Measurements from ENCODE around the gene EIF4E2.

Gene EIF4E2

GRCh38 chr2:232607011-232607410 lies 56.5 kb downstream of the EIF4E2 start:
- H3K27ac ChIP-seq = no peak overlapping the region
- no peak for TF ChIP-seq CTCF (conservative IDR thresholded peaks at IDR 0.05)

- no peak for TF ChIP-seq CTCF (conservative IDR thresholded peaks at IDR 0.05)
- no peak overlapping the region for H3K27ac ChIP-seq
Measured at GRCh38 chr2:232609607-232610006, 59.1 kb downstream of the EIF4E2 start.

DNA sequence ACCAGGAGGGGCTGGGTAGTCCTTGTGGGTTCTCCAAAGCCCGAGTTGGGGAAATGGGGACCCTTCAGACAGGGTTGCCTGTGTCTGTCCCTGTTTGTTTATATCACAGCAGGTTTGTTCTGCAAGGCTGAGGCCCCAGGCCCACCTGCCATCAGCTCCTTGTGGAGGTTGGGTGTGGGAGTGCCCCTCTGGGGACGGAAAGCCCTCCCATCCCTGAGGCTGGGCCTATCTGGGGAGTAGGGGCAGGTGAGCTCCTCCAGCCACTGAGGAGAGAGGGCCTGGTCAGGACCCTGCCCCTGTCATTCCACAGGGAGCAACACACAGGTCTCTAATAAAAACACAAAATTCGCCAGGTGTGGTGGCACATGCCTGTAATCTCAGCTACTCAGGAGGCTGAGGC lies 59.6 kb downstream of the EIF4E2 start:
- TF ChIP-seq CTCF (conservative IDR thresholded peaks at IDR 0.05) = no peak
- H3K27ac ChIP-seq = no peak overlapping the region

GRCh38 chr2:232611061-232611460 lies 60.6 kb downstream of the EIF4E2 start:
- H3K27ac ChIP-seq = no peak overlapping the region

DNA sequence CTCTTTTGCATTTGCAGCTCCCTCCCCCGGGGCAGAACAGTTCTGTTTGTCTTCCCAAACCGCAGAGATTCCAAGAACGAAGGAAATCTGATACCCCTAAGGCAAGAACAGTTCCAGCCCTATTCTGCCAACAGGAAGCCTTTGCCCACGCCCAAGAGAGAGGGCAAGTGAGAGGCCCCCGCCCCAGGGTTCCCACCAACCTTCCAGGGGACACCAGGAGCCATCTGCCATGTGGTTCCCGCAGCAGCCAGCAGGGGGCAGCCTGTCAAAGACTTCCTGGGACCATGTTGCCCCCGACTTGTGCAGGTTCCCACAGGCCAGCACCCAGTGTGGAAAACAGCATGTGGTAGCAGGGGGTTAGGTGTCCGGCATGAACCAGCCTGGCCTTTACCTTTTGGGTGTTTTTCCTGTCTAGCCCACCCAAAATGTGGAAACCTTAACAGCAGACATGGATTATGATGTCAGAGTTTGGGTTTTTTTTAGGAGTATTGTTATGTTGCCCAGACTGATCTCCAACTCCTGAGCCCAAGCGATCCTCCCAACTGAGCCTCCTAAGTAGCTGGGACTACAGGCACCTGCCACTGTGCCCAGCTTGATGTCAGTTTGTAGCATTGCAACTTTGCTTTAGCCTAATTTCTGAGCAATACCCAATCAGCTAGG lies 61.2 kb downstream of the EIF4E2 start:
- peak; percentile 69 for TF ChIP-seq CTCF (conservative IDR thresholded peaks at IDR 0.05)
- H3K27ac ChIP-seq = no peak overlapping the region

More at GRCh38 chr2:232611061-232611460, 60.6 kb downstream of the EIF4E2 start:
- no peak for TF ChIP-seq CTCF (conservative IDR thresholded peaks at IDR 0.05)

DNA sequence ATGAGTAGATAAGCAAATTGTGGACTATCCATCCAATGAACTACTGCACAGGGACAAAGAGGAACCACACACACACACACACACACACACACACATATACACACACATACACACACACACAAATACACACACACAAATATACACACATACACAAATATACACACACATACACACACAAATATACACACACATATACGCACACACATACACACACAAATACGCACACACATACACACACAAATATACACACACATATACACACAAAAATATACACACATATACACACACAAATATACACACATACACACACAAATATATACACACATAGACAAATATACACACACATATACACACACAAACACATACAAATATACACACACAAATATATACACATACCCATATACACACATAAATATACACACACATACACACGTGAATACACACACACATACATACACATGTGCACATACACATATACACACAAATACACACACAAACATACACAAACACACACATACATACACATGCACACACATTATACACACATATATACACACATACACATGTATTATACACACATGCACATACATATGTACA lies 63.1 kb downstream of the EIF4E2 start:
- TF ChIP-seq CTCF (conservative IDR thresholded peaks at IDR 0.05) = no peak
- H3K27ac ChIP-seq = no peak overlapping the region

DNA sequence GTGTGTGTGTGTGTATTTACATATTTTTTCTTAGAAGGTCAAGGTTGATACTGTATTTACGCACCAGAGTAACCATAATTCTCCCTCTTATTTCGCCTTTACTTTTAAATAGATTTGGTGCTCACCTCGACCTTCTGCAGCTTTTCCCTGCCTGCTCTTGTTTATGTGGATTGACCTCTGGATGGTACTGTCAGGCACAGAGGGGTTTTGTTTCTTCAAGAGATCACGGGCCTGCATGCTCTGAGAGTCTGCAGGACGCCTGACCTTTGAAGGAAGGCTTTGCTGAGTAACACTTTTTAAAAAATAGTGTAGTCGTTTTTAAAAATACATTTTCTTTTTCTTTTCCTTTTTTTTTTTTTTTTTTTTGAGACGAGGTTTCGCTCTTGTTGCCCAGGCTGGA lies 64.8 kb downstream of the EIF4E2 start:
- no peak for TF ChIP-seq CTCF (conservative IDR thresholded peaks at IDR 0.05)
- H3K27ac ChIP-seq = no peak overlapping the region
